ENCODE measurements around the gene POLD2.
"Not testable (repeated sequence)": the region's sequence is repeated elsewhere in the genome, so short reads cannot be mapped to it uniquely, and the experiment has no call there.

The POLD2 gene
- 28.7 to 70.8 reads per million in 2 donors for total RNA-seq

DNA sequence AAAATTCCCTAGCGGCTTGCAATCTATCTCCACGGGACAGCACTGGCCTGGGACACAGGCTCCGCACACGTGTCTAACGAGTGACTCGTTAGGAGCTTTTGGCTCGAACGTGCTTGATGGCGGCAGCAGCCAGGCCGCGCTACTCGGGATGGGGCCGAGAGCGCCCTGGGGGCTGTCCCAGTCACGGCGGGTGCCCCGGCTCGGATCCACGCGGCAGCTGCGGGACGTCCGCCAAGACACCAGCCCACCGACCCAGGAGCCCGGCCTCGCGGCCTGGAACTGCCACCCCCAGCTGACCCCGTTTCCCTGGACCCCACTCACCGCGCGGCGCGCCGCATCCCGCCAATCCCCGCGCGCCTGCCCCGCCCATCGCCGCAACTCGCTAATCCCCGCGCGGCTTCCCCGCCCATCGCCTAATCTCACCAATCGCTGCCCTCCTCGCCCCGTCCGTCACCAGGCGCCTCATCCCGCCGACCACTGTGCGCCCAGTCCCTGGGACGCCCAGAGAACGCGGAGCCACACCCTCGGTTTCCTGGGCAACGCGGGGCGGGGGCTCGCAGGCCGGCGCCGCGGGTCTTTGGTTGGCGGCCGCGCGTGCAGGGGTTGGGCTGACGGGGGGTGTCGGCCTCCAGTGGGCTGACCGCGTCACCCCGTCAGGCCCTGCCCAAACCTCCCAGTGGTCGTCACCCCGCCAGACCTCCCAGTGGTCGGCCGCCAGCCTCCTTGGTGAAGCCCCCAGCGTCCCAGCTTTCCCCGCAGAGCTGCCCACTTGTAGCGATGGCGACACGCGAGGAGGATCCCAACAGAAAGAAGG is at the start of gene POLD2:
TSS of gene POLD2 (minus strand) at position 359 of the 814 bp plus-strand sequence. CDS start 1,495 bp downstream, outside the sequence.
- peak; percentile 96 for DNase-seq

DNA sequence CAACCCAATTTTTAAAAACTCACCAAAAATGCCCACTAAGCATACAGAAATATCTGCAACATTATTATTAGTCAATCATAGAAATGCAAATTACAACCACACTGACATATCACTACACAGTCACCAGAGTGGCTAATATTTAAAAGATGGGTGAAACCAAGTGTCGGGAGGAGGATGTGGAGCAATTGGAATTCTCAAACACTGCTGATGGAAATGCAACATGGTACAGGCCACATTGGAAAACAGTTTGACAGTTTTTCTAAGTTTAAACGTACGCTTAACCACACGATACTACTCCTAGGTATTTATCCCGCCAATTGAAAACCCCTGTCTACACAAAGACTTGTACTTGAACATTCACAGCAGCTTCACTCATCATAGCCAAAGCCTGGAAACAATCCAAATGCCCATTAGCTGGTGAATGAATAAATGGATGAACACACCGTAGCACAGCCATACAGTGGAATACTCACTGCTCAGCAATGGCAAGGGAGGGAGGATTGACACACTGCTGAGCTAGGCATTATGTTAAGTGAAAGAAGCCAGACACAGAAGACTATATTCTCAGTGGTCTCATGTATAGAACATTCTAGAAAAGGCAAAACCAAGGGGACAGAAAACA is 49.6 kb upstream of the POLD2 start:
- no peak for DNase-seq

DNA sequence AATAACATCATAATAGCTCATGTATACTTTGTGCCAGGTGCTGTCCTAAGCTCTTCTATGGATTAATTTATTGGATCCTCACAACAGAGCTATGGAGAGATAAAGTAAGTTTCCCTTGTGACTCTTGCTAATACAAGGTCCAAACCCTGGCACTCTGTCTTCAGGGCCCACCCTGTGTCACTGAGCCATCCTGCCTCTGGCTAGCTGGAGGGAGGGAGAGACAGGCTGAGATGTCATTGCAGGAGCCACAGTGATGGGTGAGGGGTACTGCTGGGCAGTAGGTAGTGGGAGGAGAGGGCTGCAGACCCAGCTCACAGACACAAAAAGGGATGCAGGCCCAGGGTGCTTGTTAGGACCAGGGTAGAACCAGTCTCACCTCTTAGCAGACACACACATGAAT is 49.0 kb upstream of the POLD2 start:
- no peak for DNase-seq

DNA sequence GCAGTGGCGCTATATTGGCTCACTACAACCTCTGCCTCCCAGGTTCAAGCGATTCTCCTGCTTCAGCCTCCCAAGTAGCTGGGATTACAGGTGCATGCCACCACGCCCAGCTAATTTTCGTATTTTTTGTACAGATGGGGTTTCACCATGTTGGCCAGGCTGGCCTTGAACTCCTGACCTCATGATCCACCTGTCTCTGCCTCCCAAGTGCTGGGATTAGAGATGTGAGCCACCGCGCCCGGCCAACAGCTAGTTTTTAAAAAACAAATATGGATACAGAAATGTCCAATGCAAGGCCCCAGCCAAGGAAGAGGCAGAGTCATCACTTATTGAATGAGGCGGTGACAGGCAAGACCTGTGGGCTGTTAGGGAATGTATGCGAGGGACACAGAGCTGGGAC is 48.6 kb upstream of the POLD2 start:
- not testable (repeated sequence) for DNase-seq

DNA sequence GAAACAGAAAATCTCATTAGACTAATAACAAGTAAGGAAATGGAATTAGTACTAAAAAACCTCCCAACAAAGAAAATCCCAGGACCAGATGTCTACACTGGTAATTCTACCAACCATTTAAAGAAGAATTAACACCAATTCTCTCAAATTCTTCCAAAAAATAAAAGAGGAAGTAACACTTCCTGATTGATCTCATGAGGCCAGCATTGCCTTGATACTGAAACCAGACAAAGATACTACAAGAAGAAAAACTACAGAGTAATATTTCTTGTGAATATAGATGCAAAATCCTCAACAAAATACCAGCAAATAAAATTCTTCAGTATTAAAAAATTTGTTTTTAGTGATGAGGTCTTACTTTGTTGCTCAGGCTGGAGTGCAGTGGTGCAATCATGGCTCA is 44.6 kb upstream of the POLD2 start:
- DNase-seq: no peak

DNA sequence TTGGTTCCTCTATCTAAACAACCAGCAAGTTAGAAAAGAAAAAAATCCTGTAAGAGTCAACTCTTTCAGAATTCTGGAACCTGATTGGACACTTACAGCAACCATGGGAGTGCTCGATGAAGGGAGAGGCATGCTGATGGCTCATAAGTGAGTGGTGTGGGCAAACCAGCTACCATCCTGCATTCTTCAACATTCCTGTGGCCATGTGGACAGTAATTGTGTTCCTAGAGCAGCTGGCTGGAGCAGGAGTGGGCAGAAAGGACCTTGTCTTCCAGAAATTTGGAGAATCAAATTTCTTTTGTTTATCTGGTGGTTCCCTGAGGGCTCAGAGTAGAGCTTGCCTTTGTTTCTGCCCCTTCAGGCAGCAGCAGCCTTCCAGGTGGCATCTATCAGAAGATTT is 40.2 kb upstream of the POLD2 start:
- DNase-seq: no peak

DNA sequence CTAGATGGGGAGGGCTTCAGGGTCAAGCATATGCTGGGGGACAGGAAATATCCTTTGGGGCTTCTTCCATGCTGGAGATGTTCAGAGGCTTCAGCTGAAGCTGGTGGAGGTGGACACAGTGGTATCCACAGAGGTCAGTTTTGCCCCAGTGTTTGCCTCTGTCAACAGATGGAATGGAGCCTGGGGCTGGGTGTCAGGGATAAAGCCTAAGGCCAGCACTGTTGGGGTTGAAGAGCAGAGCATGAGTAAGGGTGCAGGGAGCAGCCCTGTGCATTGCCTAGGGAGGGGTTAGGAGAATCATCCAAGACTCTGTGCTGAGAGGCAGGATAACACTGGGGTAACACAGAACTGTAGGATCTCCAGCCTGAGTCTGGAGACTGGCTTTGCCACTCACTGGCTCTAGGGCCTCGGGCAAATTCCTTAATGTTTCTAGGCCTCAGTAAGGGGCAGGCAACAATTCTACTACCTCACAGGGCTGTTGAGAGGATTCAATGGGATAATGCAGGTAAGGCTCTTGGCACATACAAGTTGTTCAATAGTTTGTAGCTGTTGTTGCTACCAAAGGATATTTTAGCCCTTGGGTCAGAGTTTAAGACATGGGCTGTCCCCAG is 39.5 kb upstream of the POLD2 start:
- no peak for DNase-seq

DNA sequence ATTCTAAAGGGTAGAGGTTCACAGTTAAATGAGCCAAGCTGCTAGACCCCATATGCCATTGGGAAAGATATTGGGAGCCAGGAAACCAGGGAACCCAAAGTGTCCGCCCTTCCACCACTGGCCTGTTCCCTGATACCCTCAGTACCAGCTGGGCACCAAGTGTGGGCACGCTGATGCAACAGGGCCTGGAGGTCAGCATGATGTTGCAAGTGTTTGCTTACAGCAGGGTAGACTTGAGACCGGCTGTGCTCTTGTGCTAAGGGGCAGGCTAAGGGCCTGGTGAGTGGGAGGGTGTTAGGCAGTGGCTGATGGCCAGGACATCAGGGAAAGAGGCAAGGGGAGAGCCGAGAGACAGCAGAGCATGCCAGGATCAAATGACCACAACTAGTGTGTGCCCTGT is 38.8 kb upstream of the POLD2 start:
- no peak for DNase-seq

DNA sequence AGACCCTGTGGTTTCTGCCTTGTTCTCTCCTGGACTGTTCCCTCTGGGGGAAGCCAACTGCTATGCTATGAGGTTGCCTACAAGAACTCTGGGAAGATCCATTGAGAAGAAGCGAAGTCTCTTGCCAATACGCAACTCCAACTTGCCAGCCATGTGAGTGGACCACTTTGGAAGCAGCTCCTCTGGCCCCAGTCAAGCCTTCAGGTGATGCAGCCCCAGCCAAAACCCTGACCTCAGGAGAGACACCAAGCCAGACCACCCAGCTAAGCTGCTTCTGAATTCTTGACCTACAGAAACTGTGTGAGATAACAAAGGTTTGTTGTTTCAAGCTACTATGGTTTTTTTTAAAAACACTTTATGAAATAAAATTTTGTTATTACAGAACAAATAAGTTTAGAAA is 38.0 kb upstream of the POLD2 start:
- no peak for DNase-seq

DNA sequence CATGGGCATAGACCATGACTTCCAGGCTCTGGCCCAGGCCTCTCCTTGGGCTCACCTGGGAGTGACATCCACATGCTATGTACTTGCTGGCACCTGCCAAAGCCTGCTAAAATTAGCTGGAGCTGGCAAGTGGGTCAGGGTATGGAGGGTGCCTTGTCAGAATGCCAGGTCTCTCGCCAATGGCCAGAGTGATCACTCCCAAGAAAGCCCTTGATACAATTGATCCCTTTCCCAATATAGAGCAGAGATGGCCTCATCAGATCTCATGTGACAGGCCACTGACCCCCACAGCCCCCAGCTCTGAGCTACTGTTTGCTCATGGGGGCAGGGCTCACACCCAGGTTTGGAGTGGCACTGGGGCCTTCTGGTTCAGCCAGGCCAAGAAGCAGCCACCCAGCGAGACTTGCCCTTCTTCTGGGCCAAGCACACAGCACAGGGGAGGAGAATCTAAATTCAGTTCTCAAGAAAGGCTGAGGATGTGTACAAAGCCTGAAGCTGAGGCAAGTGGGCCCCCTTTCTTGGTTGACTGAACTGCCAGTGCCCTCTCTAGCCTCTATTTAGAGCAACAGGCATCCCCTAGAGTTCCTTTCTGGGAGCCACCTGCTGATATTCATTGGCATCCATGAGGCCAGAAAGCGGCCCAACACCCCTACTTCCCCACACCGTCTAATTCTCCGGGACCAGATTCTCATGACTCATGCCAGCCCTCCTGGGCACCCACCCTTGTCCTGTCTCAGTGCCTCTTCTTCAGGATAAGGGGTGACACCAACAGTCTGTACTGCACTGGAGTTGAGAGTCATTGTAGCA is 36.7 kb upstream of the POLD2 start:
- no peak for DNase-seq

DNA sequence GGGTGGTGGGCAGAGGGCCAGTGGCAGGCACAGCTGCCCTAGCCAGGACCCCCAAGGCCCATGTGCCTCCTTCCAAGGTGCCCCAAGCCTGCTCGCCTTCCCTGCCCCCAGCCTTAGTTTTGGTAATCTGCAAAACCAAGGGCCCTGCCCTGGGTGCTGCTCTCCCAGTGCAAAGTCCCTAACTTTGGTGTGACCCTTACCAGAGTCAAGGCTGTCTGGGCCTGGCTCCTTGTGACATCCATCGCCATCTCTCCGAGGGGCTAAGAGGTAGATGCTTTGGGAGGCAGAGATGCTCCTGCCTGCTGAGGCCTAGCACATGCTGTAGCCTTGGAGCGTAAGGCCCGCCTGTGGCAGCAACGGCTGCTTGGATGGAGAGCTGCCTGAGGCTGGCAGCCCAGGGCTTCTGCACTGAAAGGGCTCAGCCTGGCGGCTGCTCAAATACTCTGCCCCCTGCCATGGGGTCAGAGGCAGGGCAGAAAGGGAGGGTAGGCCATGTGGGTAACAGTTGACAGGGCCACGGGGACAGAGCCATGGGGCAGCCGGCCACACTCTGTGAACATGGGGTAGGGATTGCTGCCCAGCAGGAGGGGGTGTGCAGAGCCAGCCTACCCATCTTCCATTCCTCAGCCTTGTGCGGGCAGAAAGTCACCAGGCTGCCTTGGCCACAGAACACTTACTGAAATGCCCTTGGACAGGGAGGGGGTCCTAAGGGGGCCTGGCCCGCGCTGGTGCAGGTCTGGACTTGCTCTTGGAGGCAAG is 35.7 kb upstream of the POLD2 start:
- DNase-seq: no peak

DNA sequence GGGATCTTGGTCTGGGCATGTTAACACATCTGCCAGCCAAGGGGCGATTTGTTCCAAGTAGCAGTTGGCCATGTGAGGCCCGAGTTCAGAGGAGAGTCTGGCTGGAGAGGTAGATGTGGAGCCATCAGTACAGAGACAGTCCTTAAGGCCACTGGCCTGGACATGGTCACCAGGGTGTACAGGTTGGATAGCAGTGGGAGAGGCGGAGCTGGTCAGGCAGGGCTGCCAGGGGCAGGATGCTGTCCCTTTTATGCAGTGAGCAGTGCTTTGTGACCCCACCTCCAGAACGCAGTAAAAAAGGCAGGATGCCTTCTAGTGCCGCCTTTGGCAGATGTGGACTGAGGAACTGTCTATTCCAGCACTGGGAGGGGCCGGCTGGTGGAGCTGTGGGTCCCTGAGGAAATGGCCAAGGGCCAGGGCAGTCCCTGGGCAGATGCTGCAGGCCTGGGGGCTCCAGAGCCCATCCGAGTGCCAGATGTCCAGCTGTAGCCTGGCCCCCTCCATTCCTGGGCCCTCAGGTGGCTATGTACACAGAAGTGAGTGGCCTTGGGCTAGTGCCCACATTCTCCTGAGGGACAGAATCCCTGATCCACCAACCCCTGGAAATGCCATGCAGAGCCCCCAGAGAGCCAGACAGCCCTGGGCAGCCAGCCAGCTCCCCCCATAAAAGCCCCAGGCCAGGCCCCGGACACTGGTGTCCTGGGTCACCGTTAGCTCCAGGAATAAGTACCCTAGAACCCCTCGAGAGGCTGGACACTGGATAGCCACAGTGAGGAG is 34.9 kb upstream of the POLD2 start:
- no peak for DNase-seq

DNA sequence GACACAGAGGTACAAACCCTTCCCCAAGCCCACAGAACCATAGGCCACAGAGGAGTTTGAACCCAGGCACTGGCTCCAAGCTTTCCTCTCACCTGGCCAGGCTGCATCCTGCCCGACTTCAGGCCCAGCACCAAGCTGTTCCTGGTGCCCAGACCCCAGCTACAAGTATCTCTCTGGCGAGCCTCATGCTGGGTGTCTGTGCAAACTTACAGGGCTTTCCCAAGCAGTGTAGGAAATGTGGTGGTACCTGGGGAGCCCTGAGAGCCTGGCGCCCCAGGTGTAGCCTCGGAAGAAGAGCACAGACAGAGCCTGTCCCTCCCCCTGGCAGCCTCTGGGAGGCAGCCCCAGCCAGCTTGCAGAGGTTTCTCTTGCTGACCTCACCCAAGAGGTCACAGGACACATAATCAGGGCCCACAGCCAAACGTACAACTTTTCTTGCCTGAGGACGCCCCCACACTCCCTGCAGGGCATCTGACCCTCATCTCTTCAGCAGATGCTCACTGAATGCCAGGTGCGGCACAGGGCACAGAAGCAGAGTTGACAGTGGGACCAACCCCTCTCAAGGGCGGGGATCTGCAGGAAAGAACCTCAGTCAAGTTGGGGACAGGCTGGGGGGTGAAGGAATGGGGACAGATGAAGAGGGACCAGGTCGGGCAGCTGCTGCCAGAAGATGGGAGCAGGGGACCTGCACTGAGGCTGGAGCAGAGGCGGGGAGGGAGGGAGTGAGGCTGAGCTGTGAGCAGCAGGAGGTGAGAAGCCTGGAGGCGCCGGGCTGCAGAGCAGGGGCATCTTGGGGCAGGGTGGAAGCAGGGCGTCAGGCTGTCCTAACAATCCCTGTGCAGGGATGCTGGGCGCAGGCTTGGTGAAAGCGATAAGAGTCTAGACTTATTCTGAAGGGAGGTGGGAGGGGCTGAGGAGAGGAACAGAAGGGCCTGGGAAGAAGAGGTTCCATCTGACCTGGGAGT is 34.0 kb upstream of the POLD2 start:
- no peak for DNase-seq

DNA sequence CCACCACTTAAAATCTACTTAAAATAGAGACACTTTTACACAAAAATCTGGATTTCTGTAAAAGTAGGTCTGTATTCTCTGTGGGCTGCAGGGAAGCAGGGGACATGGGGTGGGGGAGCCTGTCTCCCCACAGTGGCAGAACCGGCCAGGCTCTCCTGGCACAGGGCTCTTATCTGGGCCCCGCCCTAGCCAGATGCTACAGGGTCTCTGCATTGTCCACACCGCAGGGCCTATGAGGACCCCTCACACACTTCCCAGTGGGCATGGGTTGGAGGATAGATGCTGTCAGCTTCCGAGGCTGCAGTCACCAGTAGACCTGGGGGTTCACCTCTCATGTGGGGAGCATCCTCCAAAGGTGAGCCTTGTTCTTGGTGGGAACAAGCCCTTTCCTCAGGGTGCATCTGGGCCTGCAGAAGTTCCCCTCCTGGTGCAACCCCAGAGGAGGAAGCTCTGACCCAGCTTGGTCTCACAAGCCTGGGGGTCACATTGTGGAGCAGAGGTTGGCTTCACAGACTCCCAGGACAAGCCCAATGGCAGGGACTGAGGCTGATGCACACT is 33.2 kb upstream of the POLD2 start:
- no peak for DNase-seq

DNA sequence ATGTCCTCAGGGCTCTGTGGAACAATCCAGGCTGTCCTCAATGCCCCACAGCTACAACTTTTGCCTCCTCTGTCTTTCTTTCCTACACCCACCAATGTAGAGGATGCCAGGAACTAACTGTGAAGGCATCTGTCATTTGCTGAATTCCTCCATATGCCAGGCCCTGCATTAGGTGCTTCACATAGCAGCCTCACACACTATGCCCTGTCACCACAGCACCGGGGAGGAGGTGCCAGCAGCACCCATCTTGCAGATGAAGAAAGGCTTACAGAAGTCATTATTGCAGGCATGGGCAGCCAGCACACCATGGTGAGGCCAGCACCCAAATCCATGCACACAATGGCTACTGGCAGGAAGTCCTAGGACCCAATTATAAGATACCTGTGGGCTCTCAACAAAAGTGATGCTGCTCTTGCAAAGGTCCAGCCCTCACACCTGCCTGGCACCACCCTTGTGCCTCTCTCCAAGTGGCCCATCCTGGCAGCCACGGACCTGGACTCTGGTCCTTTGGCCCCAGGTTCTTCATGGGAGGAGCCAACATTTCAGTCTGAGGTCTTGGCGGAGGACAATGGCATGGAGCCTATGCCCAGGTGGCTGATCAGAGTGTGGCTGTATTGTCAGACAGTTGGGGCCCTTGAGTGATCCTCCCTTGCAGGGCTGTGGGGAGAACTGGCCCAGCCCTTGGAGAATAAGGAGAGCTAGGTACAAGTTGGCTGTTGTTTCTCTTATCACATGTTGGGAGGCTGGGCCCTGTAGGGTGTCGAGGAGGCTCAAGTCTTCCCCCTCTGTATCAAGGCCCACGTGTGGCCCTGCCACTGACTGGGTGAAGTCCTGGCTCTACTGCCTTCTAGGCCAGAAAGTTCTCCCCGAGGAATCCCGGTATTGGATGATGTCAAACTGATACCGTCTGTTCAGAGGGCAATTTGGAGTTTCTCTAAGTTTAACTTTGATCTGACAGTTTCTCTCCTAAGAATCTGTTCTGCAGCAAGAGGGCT is 32.1 kb upstream of the POLD2 start:
- no peak for DNase-seq

DNA sequence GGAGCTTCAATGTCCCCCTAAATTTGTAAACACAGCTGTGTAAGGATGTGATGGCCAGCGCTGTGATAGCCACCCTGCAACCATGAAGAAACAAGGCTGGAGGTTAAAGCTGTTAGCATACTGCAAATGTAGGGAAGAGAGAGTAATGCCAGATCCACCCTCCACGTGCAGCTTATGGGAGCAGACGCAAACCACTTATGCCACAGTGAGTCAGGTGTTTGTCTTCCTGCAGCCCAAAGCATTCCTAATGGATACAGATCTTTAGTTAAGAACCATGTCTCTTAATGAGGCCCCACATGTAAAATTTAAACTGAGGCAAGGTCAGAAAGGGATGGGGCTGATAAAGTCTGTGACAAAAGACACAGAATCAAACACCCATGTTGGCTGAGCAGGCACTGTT is 31.4 kb upstream of the POLD2 start:
- DNase-seq: no peak

DNA sequence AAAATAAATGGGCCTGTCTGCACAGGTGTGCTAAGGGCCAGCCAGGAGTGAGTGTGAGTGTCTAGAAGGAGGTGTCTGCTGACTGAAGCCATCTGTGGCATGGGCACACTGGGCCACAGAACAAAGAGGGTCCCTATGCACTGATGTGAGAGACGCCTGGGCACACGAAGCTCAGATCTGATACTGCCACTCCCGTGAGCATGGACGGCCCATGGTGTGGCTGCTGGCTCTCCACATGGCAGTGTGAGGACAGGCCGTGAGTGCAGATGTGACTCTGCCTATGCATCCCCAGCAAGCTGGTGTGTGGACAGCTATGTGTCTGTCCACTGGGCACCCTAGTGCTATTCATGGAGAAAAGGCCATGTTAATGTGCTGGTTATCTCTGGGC is 30.6 kb upstream of the POLD2 start:
- no peak for DNase-seq

Data from T-helper 9 cell (primary cell).